Stimulated activated CD8-positive, alpha-beta memory T cell treated with anti-CD3 and anti-CD28 coated beads, Interleukin-15, amount 100 ng/mL, for 48 hours (primary cell): Measurements from ENCODE around the gene SLX4IP.
"Not testable (repeated sequence)": the region's sequence is repeated elsewhere in the genome, so short reads cannot be mapped to it uniquely, and the experiment has no call there.

Experiments
- DNase-seq, 2 donors: peaks; one replicate each; pipeline ENCODE4 v3.0.0-alpha.2; 2020; ENCODE audit warnings: low read depth in 2 of 2

The SLX4IP gene

DNA sequence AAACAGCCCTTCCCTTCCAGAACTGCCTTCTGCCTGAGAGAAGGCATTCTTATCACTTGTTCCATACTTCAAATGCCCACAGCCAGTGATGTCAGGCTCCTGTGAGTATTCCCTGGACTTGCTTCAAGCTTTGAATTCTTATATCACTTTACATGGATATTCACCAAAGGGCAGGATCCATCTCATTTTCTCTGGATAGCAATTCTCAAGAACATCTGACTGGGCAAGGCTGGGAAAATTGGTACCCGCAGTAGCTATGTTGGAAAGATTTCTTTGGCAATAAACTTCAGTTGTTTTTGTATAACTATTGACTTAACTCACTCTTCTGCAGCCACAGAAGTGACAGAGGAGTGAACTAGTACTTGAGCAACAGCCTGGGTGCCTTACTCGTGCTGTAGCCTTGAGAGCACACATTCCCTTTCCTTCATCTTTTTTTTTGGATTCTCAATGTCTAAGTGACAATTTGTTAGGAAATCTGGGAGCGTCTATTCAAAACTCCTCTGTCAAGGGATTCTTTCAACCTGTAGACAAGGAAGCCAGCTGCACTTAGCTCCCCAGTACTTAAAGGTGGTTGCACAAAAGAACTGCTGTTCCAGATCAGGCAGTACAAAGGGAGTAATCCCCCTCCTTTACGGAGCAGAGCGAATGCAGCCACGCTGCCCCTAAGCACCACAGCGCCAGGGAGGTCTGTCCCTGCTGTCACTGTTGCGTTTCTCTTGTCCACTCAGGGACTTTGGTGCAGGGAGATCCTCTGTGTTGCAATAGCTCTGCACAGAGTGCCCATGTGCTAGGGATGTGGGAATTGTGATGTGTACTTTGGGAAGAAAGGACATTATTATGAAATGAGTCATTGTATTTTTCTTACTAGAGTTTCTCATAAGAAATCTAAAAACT lies 169.1 kb downstream of the SLX4IP start:
- no peak for DNase-seq

DNA sequence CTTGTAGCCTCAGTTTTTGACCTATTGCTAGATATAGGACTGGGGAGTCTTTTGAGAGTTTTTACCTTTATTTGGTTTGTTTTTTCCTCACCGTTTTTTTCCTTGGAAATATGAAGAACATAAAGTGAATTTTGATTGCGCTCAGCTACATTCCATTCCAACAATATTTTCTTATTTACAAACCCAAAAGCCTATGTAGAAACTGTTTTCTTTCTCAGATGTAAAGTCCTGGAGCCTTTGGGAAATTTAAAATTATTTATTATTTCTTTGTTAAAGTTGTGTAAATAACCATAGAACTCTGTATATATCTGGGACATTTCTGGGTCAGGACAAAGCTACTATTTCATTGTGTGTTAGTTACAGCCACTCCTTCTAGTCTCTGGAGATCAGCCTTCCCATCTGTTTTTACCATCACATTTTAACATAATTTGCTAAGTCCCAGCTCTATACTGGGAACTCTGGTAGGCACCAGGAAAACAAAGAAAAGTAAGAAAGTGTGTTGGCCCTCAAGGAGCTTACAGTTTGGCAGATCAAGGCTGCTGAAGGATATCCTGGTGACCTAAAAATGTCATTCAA lies 169.8 kb downstream of the SLX4IP start:
- no peak for DNase-seq

DNA sequence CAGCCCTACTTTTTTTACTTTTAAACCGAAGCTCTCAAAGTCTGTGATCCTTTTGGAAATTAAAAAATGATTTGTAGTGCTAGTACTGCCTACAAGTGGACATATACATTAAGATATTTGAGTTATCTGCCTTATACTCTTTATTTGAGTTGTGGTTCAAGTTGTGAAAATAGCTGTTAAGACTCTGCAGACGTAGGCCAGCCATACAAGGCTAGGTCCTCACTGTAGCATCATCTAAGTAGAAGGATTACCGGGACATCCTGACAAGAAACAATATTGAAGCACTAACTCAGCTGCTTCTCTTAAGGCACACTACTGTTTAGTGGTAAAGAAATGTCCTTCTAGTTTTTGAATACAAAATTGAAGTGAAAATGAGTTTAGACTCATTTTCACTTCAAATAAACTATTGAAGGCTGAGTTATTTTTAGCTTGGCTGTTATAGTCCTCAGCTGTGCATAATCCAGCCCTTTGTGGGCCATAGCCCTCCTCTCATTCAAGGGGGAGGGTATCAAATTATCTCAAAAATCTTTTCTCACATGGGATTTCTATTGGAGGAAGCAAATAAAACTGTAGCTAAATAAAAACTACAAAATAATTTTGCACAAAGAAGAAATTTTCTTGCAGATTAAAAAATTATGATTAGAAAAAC lies 170.6 kb downstream of the SLX4IP start:
- DNase-seq: no peak

DNA sequence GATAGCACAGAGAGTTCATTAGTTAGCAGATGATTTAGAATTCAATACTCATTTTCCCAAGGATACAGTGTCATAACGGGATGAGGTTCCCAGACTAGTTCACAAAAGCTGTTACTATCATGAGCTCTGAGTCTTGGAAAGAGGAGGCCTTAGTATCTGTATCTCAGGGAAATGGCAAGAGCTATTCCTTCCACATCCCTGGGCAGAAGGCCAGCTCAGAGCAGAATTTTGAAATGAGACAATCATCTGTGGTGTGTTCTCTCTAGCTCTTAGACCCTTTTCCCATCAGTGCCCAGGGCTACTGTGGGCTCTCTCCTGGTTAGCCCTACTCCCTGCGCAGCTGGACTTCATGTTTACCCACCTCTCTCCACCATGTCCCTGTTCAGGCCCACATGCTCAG lies 174.2 kb downstream of the SLX4IP start:
- DNase-seq: no peak

DNA sequence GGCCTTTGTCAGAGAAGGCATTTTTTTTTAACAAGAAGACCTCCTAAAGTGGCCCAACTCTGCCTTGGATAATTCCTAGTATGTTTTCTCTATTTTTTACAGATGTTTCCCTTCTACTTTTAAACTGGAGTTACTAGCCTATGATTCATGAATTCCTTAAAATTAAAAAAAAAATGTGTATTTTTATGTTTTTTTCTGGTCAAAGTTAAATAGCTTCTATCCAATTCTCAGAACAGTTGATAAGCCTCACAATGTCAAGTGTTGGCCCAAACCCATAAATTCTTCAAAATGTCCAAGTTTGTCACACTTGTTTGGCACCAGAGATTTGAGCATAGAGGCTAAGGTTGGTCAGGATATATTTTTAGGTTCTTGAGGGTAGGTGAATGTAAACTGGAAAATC lies 174.7 kb downstream of the SLX4IP start:
- DNase-seq: no peak

DNA sequence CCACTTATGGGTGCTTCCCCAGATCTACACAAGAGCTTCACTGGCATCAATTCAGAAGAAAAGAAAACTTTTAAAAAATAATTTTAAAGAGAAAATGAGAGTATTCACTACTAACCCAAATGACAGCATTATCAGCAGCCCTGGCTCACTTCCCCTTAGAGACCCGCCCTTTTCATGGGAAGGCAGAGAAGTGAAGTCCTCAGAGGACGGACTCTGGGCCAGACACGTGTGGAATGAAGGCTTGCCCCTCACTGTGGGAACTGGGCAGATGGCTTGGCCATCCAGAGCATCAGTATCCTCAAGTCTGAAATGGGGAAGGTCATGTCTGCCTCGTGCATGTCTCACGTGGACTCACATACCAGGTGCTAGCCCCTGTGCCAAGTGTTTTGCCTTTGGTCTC lies 175.1 kb downstream of the SLX4IP start:
- no peak for DNase-seq

DNA sequence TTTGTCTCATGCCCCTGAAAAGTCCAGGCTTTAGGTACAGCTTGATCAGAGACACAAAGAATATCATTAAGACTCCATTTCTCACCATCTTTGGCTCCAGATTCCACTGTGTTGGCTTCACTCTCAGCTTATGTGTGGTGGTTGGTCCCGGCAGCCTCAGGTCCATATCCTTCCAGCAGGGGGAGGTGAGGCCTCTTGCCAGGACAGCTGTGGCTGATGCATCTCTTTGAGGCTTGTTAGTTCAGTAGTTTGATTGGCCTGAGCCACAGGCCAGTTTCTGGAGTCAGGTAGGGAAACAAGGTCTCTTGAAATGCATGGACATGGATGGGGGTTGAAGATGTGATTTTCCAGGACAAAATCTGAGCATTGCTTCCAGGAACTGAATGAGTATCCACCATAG lies 176.3 kb downstream of the SLX4IP start:
- no peak for DNase-seq

DNA sequence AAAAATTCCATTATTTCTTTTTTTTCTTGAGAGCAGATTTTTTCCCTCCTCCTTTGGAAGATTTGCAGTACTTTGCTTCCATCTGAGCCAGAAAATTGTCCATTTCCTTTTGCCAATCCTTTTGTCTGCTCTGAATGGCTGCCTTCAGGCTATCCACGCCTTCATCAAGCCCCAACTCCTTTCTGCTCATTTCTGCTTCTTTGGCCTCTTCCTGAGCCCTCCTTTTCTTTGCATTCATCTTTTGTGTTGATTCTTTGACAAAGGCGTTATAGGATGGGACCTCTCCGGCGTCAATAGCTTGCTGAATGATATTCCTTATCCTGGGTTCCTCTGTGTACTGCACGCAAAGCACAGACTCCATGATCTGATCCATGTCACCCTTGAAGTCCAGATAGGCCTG lies 178.3 kb downstream of the SLX4IP start:
- not testable (repeated sequence) for DNase-seq

DNA sequence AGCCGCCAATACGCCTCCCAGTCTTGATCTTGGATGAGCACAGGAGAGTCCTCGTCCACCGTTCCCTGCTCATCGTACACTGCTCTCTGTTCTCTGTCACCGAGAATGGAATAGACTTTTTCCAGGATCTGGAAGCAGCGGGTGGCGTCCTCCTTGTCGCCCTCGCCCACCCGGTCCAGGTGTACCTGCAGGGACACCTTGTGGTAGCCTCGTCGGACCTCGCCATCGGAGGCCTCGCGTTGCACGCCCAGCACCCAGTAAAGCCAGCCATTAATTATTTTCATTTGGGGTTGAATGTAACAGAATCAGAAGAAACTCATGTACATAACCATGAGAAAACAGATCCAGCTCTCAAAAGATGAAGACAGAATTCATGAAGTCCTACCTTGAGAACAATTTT lies 178.8 kb downstream of the SLX4IP start:
- DNase-seq: no peak

DNA sequence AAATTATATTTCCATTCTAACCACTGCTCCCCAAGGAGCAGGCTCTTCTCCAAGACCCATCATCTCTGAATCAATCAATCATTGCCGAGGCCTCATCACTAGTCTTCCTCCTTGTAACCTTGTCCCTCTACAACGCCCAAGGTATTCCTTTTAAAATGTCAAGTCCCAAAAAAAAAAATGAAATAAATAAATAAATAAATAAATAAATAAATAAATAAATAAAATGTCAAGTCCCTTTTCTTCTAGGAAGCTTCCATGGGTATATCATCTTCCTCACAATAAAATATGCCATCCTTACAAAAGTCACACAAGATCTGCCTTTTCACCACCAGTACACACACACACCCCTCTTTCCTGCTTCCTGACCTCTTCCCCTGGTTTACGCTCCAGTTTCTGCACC lies 181.1 kb downstream of the SLX4IP start:
- no peak for DNase-seq

DNA sequence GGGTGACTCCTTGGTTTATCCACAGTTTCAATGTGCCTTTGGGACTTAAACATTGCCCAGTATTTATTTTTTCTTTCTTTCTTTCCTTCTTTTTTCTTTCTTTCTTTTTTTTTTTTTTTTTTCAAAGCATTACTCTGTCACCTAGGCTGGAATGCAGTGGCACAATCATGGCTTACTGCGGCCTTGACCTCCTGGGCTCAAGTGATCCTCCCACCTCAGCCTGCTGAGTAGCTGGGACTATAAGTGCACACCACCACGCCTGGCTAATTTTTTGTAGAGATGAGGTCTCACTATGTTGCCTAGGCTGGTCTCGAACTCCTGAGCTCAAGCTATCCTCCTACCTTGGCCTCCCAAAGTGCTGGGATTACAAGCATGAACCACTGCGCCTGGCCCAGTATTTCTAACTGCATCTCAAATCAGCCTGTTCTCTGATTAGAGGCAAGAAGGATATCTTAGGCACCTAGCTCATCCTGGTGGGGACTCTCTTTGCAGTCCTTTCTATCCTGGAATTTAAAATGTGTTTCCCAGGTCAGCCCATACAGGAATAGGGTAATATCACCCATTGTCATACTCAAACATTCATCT lies 182.5 kb downstream of the SLX4IP start:
- not testable (repeated sequence) for DNase-seq

DNA sequence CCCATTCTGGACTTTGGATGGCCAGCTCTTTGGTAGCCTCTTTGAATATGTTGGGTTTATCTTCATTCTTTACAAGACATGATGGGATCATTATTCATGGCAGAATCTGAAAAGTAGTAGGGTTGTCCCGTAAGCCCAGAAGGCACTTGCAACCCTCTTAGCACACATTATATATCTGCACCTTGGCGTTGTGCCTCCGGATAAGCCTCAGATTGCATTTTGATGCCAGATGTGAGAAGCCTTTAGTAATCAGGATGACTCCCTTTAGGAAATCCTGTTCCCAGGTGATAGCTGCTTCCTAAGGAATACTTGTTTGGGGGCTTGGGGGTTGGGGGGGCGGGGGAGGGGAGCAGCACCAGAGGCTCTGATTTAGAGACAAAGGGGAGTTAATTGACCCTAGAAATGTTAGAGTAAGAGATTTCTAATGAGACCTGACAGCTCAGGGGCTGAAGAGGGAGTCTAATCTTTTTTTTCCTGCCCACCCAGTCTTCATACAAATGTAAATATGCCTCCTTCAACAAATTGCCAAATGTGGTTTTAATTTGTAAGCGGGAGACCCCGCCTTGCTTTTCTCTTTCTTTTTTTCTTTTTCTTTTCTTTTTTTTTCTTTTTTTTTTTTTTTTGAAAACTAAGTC lies 183.6 kb downstream of the SLX4IP start:
- no peak for DNase-seq

DNA sequence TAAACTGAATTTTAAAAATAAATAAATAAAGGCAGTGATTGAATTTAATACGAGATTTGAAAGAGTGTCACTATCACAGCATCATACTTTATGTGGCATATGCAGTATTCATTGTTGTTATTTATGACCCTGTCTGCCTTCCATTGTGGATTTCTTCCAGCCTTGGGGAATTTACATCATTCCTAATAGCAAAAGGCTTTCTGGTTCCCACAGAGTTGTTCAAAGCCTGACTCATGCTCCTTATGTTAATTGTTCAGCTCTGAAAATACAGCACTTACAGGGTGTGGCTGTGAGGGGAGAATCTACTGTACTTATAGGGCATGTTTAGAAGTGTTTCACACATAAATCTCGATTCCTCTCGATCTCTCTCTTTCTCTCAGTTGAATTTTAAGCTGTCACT lies 184.3 kb downstream of the SLX4IP start:
- DNase-seq: no peak

DNA sequence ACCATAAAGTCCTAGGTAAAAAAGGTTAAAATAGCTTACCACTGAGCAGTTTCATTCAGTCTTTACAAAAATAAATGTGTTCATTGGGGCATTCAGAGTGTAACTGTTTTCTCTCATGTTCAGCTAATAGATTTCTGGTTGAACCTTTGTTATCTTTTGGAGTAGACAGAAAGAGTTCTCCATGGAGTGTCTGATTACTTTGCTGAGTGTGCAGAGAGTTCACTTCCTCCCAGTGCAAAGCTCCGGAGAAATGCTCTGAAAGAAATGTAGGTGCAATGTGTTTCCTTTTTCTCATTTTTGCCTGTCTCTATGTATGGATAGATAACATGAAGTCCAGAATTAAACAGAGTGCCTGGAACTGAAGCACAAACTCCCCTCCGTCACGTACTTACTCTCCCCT lies 186.0 kb downstream of the SLX4IP start:
- no peak for DNase-seq

DNA sequence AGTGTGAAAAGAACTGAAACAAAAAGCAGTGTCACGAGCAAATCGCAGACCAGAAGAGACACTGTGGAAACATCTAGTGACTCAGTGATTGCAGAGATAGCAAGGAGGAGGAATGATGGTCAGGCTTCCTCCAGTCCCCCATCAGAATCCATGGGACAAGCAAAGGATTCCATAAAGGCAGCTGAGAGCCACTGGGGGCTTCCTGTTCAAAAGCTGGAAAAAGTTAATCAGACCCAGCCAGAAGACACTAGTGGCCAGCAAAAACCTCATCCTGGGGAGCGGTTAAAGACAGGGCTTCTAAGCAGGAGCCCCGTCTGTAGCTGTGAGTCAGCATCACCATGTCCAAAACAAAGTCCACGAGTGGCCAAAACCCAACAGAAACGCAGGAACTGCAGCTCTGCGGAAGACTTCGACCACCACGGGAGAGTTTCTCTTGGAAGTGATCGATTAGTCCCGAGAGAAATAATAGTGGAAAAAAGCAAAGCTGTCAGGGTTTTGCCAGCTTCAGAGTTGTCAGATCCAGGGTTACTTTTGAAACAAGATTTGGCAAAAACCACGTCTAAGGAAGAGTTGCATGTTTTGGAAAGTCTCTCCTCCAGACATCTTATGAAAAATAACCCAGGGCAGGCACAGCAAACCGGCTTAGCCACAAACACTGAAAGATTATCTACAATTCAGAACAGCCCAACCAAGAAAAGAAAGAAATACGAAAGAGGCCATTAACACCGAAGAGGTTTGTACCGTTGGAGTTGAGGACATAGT lies 187.7 kb downstream of the SLX4IP start:
- no peak for DNase-seq

DNA sequence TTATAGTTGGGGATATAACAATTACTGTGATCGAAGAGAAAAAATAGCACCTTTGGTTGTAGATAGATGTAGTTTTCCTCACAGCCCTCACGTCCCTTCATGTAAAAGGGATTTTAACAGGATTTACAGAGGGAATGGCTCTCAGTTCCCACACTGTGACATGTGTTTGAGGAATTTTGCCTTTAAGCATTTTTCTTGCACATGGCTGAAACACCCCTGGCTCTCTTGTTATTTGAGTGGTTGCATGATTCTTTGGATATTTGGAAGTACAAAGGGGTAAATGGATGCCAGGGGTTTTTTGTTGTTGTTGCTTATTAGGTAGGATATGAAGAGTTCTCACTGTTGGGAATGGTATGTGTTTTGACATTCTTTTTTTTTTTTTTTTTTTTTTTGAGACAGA lies 190.5 kb downstream of the SLX4IP start:
- no peak for DNase-seq

DNA sequence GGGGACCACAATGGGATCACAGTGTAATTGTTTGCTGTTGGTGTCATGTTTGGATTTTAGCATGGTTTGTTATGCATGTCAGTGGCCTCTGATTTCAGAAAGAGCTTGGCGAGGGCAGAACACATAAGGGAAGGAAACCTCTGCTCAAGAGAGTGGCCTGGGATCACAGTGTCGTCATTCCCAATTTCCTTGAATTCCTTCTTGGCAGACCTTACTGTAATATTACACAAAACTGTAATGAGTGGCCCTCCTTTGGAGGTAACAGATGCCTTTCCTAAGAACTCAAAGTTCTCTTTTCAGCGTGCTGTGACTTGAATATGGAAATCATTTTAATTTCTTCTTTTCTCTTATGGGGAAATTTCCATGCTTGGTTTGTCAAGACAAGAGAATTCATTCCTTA lies 191.8 kb downstream of the SLX4IP start:
- DNase-seq: no peak

DNA sequence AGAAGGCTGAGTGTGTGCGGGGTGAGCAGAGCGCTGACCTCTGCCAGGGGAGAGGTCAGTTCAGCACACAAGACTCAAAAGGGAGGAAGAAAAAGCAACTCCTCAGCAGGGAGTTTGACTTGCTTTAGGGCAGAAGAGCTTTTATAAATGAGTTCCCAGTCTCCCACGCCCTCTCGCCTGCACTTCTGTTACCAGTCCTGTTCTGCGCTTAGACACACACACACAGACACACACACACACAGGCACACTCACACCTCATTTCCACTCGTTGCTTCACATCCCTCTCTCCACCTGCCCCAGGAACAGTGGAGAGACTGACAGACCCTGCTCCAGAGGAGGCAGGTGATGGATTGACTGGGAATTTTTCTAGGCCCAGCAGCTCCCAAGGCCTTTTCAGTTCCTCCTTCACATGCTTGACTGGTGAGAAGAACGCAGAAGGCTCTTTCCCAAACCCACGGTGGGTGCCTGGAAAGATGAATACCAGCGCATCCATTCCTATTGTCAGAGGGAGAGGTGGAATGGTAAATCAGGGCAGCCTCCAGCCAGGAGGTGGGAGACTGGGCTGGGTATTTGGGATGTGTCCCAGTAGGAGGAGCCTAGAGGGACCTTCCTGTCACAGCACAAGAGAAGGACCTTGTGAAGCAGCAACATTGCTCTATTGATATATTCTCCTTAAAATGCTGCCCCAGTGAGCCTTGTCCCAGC lies 195.0 kb downstream of the SLX4IP start:
- no peak for DNase-seq

DNA sequence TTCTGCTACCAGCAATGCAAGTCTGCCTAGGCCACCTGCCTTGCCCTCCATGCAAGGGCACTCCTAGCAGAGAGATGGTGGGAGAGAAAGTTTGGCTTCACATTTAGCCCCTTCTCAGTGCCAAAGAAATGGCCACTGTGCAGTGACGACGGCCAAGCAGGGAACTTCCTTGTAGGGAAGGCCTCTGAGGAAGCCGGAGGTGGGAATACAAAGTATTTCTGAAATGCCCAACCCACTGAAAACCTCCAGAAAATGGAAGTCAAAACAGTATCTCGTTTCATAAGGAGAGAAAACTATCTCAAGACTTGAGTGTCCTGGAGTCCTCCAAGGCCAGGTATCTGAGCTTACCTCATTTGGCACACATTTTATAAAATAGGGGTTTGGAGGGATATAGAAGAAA lies 196.0 kb downstream of the SLX4IP start:
- DNase-seq: no peak

DNA sequence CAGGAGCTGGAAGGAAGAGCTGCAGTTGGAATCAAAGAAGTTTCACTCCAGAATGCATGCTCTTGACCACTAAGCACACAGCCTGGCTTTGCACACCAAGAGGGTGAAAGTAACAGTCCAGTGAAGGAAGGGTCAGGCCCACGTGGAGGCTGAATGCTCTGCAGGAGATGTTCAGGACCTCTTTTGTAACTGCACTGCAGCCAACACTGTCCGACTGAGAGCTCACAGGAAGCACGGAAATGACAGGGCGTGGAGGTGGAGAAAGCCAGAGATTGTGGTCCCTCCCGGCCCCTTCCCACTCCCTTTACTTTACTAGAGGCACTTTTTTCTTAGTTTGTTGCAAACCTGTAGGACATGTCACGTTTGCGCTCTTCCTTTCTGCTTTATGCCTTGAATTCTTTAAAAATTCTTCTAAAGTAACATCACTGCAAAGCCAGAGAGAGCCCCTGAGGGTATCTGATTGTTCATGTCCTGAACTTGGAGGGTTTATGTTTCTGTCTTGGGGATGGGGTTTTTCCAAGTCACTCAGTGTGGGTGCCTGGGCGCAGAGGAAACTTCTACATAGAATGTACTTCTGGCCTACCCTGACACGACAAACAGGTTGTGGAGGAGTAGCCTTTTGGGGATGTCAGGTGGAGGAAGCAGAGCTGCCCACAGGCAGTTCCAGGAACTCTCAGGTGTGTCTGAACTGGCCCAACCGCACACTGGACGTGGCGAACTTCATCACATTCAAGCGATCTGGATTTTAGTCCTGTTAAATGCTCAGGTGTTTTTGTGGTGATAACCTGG lies 197.8 kb downstream of the SLX4IP start:
- no peak for DNase-seq
